Measurements from ENCODE around the gene FANCC. TPM values are rescaled to one million over a fixed set of nuclear protein-coding genes. Genes with fewer than 3 reads are reported as not detected.
"Not testable (repeated sequence)": the region's sequence is repeated elsewhere in the genome, so short reads cannot be mapped to it uniquely, and the experiment has no call there.

FANCC gene
- total RNA-seq, 2 donors from 2014 or later, result 10.5 to 23.6 TPM

- no peaks in the 10 kb centered on the region for H3K9me3 ChIP-seq
- no peaks in the 10 kb centered on the region for H3K27me3 ChIP-seq
- no peak overlapping the region for H3K9ac ChIP-seq (ENCODE audit: low read depth in 2 of 2, low read length in 2 of 2)
- no peaks in the 10 kb centered on the region for H3K4me1 ChIP-seq
- intact Hi-C loops (cut with DNase I), result no loop called here
- H3K4me3 ChIP-seq, result no peak overlapping the region
- TF ChIP-seq CTCF (IDR thresholded peaks at IDR 0.05), result no peak
- no peak overlapping the region for H3K27ac ChIP-seq
- H3K36me3 ChIP-seq, result no peaks in the 10 kb centered on the region
- DNase-seq, result no peak
Measured at GRCh38 chr9:95305770-95306492, 11.6 kb downstream of the FANCC start.

GRCh38 chr9:95302479-95302878, 15.0 kb downstream of the FANCC start:
- Histone ChIP-seq H3K27ac (no peak overlapping the region), H3K4me3 (no peak overlapping the region), H3K36me3 (no peaks in the 10 kb centered on the region), H3K27me3 (no peaks in the 10 kb centered on the region), H3K9ac (ENCODE audit: low read depth in 2 of 2, low read length in 2 of 2) (no peak overlapping the region), H3K4me1 (no peaks in the 10 kb centered on the region), H3K9me3 (no peaks in the 10 kb centered on the region)
- DNase-seq, result no peak
- no peak for TF ChIP-seq CTCF (IDR thresholded peaks at IDR 0.05)
- intact Hi-C loops (cut with DNase I), result no loop called here

- Histone ChIP-seq H3K27me3 (no peaks in the 10 kb centered on the region), H3K36me3 (no peaks in the 10 kb centered on the region), H3K4me3 (no peak overlapping the region), H3K27ac (no peak overlapping the region), H3K9me3 (no peaks in the 10 kb centered on the region), H3K9ac (ENCODE audit: low read depth in 2 of 2, low read length in 2 of 2) (no peak overlapping the region), H3K4me1 (no peaks in the 10 kb centered on the region)
- no peak for TF ChIP-seq CTCF (IDR thresholded peaks at IDR 0.05)
- intact Hi-C loops (cut with DNase I), result no loop called here
- no peak for DNase-seq
Measured at GRCh38 chr9:95297760-95298159, 19.7 kb downstream of the FANCC start.

- Histone ChIP-seq H3K27me3 (no peaks in the 10 kb centered on the region), H3K9ac (ENCODE audit: low read depth in 2 of 2, low read length in 2 of 2) (no peak overlapping the region), H3K36me3 (no peaks in the 10 kb centered on the region), H3K27ac (no peak overlapping the region), H3K4me1 (no peaks in the 10 kb centered on the region), H3K9me3 (no peaks in the 10 kb centered on the region), H3K4me3 (no peak overlapping the region)
- no peak for TF ChIP-seq CTCF (IDR thresholded peaks at IDR 0.05)
- intact Hi-C loops (cut with DNase I), result no loop called here
- no peak for DNase-seq
Measured at GRCh38 chr9:95297316-95297715, 20.2 kb downstream of the FANCC start.

GRCh38 chr9:95296761-95297160, 20.7 kb downstream of the FANCC start:
- intact Hi-C loops (cut with DNase I), result no loop called here
- Histone ChIP-seq H3K27ac (no peak overlapping the region), H3K4me1 (no peaks in the 10 kb centered on the region), H3K9ac (ENCODE audit: low read depth in 2 of 2, low read length in 2 of 2) (no peak overlapping the region), H3K4me3 (no peak overlapping the region), H3K9me3 (no peaks in the 10 kb centered on the region), H3K36me3 (no peaks in the 10 kb centered on the region), H3K27me3 (no peaks in the 10 kb centered on the region)
- no peak for TF ChIP-seq CTCF (IDR thresholded peaks at IDR 0.05)
- no peak for DNase-seq

- intact Hi-C loops (cut with DNase I); H3K4me3 ChIP-seq; H3K9me3 ChIP-seq; H3K9ac ChIP-seq (ENCODE audit: low read depth in 2 of 2, low read length in 2 of 2); DNase-seq; H3K4me1 ChIP-seq; H3K27ac ChIP-seq; H3K27me3 ChIP-seq; H3K36me3 ChIP-seq: not testable (repeated sequence)
Measured at GRCh38 chr9:95293296-95293695, 24.2 kb downstream of the FANCC start.
